Endothelial cell of umbilical vein (primary cell): ENCODE data around the gene RTN4RL1.

ENCODE experiments used
- EZH2 ChIP-seq: IDR thresholded peaks from 2 replicates; pipeline ENCODE4 v1.6.1; 2012; ENCODE audit warnings: borderline replicate concordance, low read depth, mild to moderate bottlenecking, moderate library complexity, low read length, inconsistent platforms; ENCODE audit not compliant: severe bottlenecking
- GATA2 ChIP-seq: IDR thresholded peaks from 2 replicates; pipeline ENCODE4 v1.7.0; 2011; ENCODE audit warnings: low read depth, mild to moderate bottlenecking, moderate library complexity, mixed read lengths, low read length; ENCODE audit not compliant: insufficient read length, insufficient read depth
- JUN ChIP-seq: IDR thresholded peaks from 2 replicates; pipeline ENCODE4 v1.6.1; 2011; ENCODE audit warnings: borderline replicate concordance, low read depth; ENCODE audit not compliant: insufficient read length, insufficient read depth
- POLR2A ChIP-seq: IDR thresholded peaks from 2 replicates; pipeline ENCODE4 v1.6.1; 2012; ENCODE audit warnings: low read depth, mild to moderate bottlenecking, control low read depth, low read length
- POLR2AphosphoS5 ChIP-seq: IDR thresholded peaks from 2 replicates; pipeline ENCODE4 v1.6.1; 2012; ENCODE audit warnings: low read depth, mild to moderate bottlenecking, control low read depth, low read length, moderate library complexity; ENCODE audit not compliant: insufficient read depth
- TF ChIP-seq, protein P1 (sequence below), 2 donors: IDR thresholded peaks; 1 replicate in 1 of 2; 2 replicates in 1 of 2; pipeline ENCODE4 v1.5.1; 2011; ENCODE audit warnings: low read length in 2 of 2, mild to moderate bottlenecking in 2 of 2, moderate library complexity in 2 of 2, control low read depth in 1 of 2, inconsistent platforms in 1 of 2, low read depth in 1 of 2; ENCODE audit not compliant: insufficient read depth in 1 of 2; ENCODE audit errors: extremely low read depth in 1 of 2

- TF ChIP-seq, protein P1, sequence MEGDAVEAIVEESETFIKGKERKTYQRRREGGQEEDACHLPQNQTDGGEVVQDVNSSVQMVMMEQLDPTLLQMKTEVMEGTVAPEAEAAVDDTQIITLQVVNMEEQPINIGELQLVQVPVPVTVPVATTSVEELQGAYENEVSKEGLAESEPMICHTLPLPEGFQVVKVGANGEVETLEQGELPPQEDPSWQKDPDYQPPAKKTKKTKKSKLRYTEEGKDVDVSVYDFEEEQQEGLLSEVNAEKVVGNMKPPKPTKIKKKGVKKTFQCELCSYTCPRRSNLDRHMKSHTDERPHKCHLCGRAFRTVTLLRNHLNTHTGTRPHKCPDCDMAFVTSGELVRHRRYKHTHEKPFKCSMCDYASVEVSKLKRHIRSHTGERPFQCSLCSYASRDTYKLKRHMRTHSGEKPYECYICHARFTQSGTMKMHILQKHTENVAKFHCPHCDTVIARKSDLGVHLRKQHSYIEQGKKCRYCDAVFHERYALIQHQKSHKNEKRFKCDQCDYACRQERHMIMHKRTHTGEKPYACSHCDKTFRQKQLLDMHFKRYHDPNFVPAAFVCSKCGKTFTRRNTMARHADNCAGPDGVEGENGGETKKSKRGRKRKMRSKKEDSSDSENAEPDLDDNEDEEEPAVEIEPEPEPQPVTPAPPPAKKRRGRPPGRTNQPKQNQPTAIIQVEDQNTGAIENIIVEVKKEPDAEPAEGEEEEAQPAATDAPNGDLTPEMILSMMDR (IDR thresholded peaks at IDR 0.05; ENCODE audit: extremely low read depth in 1 of 2, insufficient read depth in 1 of 2, low read depth in 1 of 2, low read length in 2 of 2), result no peak
- no peak for TF ChIP-seq POLR2A
- TF ChIP-seq POLR2AphosphoS5, result no peak
- TF ChIP-seq GATA2, result no peak
- no peak for TF ChIP-seq EZH2
- TF ChIP-seq JUN, result no peak
Measured at GRCh38 chr17:2028737-2029136, 3.6 kb upstream of the RTN4RL1 start.
